HG03378 (cell line): Measurements from ENCODE around the gene IL26.
"Not testable (repeated sequence)": the region's sequence is repeated elsewhere in the genome, so short reads cannot be mapped to it uniquely, and the experiment has no call there.

Source experiments
- ATAC-seq: cut with Tn5 transposase; IDR thresholded peaks from one replicate; pipeline ENCODE4 v1.9.1; 2021; ENCODE audit warnings: mild to moderate bottlenecking, moderate library complexity; ENCODE audit not compliant: unreplicated experiment

IL26 gene

GRCh38 chr12:68240975-68241374 lies 15.4 kb upstream of the IL26 start:
- ATAC-seq, result peak; percentile 99

GRCh38 chr12:68240079-68240478 lies 14.5 kb upstream of the IL26 start:
- no peak for ATAC-seq

GRCh38 chr12:68239309-68239982 lies 13.8 kb upstream of the IL26 start:
- ATAC-seq, result no peak

- no peak for ATAC-seq
Measured at GRCh38 chr12:68237619-68238018, 12.0 kb upstream of the IL26 start.

GRCh38 chr12:68237078-68237477 lies 11.5 kb upstream of the IL26 start:
- no peak for ATAC-seq

- ATAC-seq, result peak; percentile 54
Measured at GRCh38 chr12:68236421-68237059, 10.9 kb upstream of the IL26 start.

- ATAC-seq, result no peak
Measured at GRCh38 chr12:68235576-68235975, 10.0 kb upstream of the IL26 start.

GRCh38 chr12:68234140-68234539 lies 8.5 kb upstream of the IL26 start:
- no peak for ATAC-seq

- no peak for ATAC-seq
Measured at GRCh38 chr12:68233498-68233897, 7.9 kb upstream of the IL26 start.

GRCh38 chr12:68231691-68232090 lies 6.1 kb upstream of the IL26 start:
- ATAC-seq, result no peak

- no peak for ATAC-seq
Measured at GRCh38 chr12:68231229-68231628, 5.6 kb upstream of the IL26 start.

GRCh38 chr12:68229956-68230355 lies 4.3 kb upstream of the IL26 start:
- no peak for ATAC-seq

- ATAC-seq, result no peak
Measured at GRCh38 chr12:68227356-68227755, 1.7 kb upstream of the IL26 start.

GRCh38 chr12:68224613-68225285 lies 861 bp downstream of the IL26 start:
- no peak for ATAC-seq

- peak; percentile 93 for ATAC-seq
Measured at GRCh38 chr12:68223067-68223747, 2.4 kb downstream of the IL26 start.

- no peak for ATAC-seq
Measured at GRCh38 chr12:68222326-68222725, 3.3 kb downstream of the IL26 start.

- ATAC-seq, result no peak
Measured at GRCh38 chr12:68221497-68221896, 4.1 kb downstream of the IL26 start.

GRCh38 chr12:68210875-68211274 lies 14.7 kb downstream of the IL26 start:
- no peak for ATAC-seq

GRCh38 chr12:68209048-68209728 lies 16.4 kb downstream of the IL26 start:
- ATAC-seq, result not testable (repeated sequence)

- ATAC-seq, result no peak
Measured at GRCh38 chr12:68207276-68207675, 18.3 kb downstream of the IL26 start.

- ATAC-seq, result no peak
Measured at GRCh38 chr12:68206446-68206845, 19.2 kb downstream of the IL26 start.
